AG09319 (cell line): ENCODE measurements around the gene LRRC27.

Experiments
- DNase-seq: peaks from one replicate; pipeline ENCODE4 v3.0.0-alpha.2; 2010; ENCODE audit warnings: low read depth; ENCODE audit errors: extremely low read depth
- CTCF ChIP-seq: IDR thresholded peaks from 2 replicates; pipeline ENCODE4 v1.5.1; 2011; ENCODE audit warnings: low read depth, mild to moderate bottlenecking, inconsistent platforms, low read length, moderate library complexity

LRRC27 gene

GRCh38 chr10:132420469-132420980 lies 88.5 kb downstream of the LRRC27 start:
- no peak for TF ChIP-seq CTCF
- DNase-seq, result no peak

- DNase-seq, result no peak
Observed at GRCh38 chr10:132420981-132421846, 89.2 kb downstream of the LRRC27 start.

DNA sequence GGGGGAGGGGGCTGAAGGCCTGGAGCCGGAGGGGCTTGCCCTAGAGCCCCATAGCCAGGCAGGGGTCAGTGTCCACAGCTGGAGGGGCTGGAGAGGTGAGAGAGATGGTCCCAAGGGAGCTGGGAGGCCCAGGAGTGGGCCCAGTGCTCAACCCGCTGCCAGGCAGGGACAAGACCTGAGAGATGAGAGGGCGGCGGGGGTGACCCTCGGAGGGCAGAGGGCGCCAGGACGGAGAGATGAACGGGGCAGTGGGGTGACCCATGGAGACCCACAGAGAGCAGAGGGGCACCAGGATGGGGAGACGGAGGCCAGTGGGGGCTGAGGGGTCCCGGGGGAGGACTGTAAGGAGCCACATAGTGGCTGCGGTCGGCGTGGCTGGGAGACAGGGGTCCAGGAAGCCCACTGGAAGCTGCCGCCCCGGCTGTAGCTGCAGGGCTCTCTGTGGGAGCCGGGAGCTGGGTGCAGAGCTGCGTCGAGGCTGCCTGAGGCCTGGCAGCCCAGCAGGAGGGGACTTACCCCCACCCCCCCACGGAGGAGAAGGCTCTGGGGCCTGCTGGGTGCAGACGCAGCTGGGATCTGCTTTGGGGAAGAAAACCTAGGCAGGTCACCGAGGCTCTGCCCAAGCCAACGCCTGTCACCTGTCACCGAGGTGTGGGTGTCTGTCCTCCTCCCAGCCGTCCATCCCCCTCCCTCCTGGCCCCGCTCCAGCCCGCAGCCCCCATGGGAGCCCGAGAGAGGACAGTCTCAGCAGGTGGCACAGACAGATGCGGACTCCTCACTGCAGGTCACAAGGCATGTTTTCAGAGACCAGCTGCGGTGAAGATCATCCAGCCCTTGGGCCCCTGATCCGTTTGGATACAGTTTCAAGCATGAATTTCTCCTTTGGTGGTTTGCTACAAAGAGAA lies 90.1 kb downstream of the LRRC27 start:
- DNase-seq, result no peak
- TF ChIP-seq CTCF, result no peak

More at GRCh38 chr10:132420981-132421846, 89.2 kb downstream of the LRRC27 start:
- no peak for TF ChIP-seq CTCF

DNA sequence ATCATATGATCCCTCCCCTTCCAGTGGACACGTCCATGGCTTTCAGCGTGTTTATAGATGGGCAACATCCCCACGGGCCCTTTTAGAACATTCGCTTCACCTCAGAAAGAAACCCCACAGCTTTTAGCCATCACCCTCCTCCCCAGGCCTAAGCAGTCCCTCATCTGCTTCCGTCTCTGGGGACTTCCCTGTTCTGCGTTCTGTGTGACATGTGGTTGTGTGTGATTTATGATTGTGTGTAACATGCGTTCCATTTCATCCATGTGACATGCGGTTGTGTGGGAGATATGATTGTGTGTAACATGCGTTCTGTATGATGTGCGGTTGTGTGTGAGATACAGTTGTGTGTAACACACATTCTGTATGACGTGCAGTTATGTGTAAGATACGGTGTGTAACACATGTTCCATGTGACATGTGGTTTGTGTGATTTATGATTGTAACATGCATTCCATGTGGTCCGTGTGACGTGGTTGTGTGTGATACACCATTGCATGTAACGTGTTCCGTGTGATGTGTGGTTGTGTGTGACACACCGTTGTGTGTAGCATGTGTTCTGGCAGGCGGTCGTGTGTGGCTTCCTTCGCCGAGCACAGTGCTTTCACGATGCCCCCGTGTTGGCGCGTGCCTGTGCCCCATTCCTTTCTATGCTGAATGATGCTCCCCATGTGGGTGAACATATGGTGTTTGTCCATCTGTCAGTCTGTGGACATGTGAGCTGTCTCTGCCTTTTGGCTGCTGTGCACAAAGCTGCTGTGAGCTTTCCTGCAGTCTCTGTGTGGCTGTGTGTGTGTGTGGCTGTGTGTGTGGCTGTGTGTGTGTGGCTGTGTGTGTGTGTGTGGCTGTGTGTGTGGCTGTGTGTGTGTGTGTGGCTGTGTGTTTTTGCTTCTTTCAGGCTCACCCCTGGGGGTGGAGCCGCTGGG lies 91.2 kb downstream of the LRRC27 start:
- no peak for DNase-seq

DNA sequence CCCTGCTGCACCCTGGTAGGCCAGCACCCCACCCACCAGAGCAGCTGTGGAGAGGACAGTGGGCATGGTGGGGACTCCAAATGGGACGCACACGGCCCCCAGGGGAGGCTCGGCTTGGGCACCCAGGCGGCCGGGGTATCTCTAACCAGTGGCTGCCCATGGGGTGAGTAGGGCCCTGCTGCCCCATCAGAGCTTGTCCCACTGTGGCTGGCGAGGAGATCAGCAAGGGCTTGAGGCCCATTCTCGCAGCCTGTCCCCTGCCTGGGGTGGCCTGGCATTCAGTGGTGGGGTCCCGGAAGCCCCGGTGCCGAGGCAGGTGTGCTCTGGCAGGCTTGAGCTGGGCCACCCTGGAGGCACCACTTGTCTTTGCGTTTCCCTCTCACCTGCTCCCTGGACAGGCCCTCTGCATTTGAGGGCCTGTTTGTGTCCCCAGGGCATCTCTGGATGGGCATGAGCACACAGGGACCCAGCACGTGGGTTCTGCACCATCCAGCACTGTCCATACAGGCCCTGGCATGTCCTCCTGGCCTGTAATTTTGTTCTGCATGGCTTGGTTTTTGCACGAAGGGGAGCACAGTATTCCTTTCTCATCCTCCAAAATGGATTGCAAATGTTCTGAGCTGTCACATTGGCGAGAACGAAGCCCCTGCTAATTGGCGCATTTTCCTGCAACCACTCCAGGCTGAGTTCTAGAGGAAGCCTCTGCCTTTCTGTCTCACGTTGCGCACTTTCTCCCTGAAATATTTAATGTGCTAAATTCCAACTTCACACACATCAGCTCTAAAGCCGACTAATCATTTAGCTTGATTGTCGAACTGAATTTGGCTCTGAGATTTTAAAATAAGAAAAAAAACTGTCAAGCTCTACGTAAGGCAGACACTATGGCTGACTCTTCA lies 92.2 kb downstream of the LRRC27 start:
- TF ChIP-seq CTCF, result no peak

More for the DNA sequence above, 91.2 kb downstream of the LRRC27 start:
- no peak for TF ChIP-seq CTCF

DNA sequence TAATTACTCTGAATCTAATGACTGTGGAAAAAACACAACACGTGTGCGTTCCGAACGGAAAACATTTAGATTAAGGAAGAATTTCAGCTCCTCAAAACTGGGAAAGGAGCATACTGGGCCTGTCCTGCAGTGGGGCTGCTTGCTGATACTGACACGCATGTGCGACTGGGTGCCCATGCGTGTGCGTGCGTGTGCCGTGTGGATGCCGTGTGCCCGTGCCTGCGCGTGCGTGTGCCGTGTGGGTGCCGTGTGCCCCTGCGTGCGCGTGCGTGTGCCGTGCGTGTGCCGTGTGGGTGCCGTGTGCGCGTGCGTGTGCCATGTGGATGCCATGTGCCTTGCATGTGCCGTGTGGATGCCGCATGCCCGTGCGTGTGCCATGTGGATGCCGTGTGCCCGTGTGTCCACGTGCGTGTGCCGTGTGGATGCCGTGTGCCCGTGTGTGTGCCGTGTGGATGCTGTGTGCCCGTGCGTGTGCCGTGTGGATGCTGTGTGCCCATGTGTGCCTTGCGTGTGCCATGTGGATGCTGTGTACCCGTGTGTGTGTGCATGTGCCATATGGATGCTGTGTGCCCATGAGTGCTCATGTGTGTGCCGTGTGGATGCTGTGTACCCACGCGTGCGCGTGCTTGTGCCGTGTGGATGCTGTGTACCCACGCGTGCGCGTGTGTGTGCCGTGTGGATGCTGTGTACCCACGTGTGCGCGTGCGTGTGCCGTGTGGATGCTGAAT lies 93.2 kb downstream of the LRRC27 start:
- no peak for TF ChIP-seq CTCF
- DNase-seq, result no peak

More for the DNA sequence above, 92.2 kb downstream of the LRRC27 start:
- DNase-seq, result no peak
